Posterior cingulate gyrus (tissue), 11 donors: ENCODE data around the gene SLC35A3.
"Not testable (repeated sequence)": the region's sequence is repeated elsewhere in the genome, so short reads cannot be mapped to it uniquely, and the experiment has no call there.

Experiments
- DNase-seq, 10 donors: peaks; one replicate each; pipeline versions ENCODE4 v3.0.0 to v3.0.0-alpha.2; 2020 to 2021; ENCODE audit warnings: mixed read lengths in 3 of 10
- intact Hi-C: fragments of 100-400 bp; cut with DNase I; formaldehyde crosslinking; loops from one replicate; pipeline ENCODE4 v1.15.1; 2023

SLC35A3 gene

DNA sequence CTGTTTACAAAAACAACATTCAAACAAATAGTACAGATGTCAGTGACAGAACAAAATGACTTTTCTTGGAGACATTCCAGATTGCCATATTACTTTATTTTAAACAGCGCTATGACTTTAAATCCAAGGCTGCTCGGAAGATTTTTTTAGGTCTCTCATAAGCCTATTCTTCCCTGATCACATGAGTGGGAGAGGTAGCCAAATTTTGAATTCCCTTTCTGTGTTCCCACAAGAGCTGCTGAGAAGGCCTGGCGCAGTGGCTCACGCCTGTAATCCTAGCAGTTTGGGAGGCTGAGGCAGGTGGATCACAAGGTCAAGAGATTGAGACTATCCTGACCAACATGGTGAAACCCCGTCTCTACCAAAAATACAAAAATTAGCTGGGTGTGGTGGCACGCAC lies 53.7 kb downstream of the SLC35A3 start:
- intact Hi-C loops = no loop called here
- DNase-seq = no peak

DNA sequence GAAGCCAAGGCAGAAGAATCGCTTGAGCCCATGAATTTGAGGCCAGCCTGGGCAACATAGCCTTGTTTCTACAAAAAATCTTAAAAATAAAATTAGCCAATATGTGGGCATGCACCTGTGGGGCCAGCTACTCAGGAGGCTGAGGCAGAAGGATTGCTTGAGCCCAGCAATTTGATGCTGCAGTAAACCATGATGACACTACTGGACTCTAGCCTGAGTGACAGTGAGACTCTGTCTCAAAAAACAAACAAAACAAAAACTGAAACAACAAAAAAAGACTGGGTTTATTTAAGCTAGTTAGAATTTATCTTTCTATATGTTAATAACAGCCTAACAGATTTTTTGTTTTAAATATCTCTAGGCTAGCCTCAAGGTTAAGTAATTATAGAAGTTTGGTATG lies 57.4 kb downstream of the SLC35A3 start:
- intact Hi-C loops = no loop called here
- DNase-seq = no peak

DNA sequence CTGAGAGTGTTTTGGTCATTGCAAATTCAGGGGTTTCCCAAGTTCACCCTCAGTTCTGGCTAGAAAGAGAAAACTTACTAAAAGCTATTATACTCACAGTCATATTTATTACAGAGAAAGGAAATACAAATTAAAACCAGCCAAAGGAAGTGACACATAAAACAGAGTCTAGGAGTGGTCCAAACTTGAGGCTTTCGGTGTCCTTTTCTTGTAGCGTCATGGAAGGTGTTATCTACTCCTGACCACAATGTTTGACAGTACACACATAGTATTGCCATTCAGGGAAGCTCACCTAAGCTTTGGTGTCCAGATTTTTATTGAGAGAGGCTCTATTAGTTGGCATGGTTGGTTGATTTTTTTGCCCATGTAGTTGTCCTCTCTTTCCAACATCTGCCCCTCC lies 59.0 kb downstream of the SLC35A3 start:
- no peak for DNase-seq

DNA sequence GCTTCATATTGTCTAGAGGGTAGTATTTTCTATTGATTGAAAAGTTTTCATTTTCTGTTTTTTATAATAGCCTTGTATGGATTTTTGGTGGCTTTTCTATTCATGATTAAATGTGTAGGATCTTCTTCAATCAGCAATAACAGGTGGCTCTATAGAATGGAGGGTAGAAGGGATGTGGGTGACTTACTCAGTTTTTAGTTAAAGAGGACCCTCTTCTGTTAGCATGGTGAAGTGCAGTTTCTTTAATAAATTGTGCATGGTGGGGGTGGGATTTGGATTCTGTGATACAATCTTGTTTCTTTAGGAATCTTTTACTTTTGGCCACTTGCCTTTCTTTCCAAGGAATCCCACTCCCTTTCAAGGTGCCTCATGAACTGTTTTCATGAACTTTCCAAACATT lies 64.7 kb downstream of the SLC35A3 start:
- no peak for DNase-seq
- intact Hi-C loops = loop anchor here (10.0 kb wide), 2 partner anchors 60 to 230 kb away; partner anchors contain the start of gene RTCA

More for the DNA sequence above, 59.0 kb downstream of the SLC35A3 start:
- intact Hi-C loops = no loop called here

DNA sequence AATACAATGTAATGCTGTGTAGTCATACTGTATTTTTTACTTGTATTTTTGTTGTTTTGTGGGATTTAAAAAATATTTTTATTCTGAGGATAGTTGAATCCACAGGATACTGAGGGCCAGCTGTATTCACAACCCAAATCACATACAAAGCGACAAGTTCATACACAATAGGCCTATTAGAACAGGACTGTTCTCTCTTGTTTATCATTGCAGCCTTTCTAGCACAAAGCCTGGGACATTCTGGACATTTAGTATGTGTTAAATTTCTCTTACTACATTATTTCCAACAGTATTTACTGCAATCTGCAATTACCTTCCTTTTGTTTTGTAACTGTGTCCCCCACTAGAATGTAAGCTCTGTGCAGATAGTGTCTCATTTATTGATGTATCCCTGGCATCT lies 65.4 kb downstream of the SLC35A3 start:
- intact Hi-C loops = loop anchor here (5.0 to 10.0 kb wide), 3 partner anchors 60 to 230 kb away; partner anchors contain the start of gene RTCA
- no peak for DNase-seq

DNA sequence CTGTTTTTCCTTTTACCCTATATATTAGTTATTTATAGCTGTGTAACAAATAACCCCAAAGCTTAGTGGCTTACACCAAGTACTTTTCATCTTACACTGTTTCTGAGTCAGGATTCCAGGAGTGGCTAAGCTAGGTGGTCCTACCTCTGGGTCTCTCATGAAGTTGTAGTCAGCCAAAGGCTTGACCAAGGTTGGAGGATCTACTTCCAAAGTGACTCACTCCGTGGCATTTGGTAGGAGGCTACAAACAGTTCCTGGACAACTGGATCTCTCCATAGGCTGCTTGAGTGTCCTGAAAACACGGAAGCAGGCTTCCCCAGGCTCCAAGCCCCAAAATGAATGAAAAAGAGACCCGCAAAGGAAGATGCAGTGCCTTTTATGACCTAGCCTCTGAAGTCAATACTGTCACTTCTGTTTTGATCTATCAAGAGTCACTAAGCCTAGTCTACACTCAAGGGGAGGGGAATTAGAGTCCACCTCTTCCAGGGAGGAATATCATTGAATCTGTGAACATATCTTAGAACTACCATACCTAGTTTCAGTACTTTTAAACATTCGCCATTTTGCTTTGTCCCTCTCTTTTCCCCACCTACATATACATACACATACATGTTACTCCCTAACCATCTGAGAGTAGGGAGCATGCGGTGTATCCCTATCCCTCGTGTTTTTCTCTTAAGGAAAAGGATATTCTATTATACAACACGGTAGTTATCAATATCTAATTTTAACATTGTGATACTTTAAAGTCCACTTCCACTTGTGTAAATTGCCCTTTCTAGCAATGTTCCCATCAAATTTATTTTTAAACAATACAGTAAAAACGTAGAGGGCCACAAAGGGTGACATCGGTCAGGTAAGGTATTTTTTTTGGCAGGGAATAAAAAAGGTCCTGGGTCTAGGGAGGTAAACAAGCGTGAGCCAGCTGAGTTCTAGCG lies 67.2 kb downstream of the SLC35A3 start:
- intact Hi-C loops = loop anchor here (5.0 to 10.0 kb wide), 3 partner anchors 62 to 230 kb away; partner anchors contain the start of gene RTCA
- DNase-seq = no peak

DNA sequence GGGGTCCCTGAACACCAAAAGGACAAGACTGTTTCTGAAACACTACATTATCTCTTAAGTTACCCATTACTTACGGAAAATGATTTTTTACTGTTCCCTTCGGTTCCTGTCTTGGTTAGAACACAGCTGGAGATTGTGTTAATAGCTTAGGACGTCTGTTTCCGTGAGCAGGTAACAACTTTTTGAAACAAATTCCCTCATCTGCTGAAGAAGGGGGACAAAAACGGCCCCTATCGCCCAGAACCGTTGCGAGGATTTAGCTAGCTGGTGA lies 67.8 kb downstream of the SLC35A3 start:
- intact Hi-C loops = loop anchor here (5.0 to 10.0 kb wide), 3 partner anchors 63 to 230 kb away; partner anchors contain the start of gene RTCA
- no peak for DNase-seq

DNA sequence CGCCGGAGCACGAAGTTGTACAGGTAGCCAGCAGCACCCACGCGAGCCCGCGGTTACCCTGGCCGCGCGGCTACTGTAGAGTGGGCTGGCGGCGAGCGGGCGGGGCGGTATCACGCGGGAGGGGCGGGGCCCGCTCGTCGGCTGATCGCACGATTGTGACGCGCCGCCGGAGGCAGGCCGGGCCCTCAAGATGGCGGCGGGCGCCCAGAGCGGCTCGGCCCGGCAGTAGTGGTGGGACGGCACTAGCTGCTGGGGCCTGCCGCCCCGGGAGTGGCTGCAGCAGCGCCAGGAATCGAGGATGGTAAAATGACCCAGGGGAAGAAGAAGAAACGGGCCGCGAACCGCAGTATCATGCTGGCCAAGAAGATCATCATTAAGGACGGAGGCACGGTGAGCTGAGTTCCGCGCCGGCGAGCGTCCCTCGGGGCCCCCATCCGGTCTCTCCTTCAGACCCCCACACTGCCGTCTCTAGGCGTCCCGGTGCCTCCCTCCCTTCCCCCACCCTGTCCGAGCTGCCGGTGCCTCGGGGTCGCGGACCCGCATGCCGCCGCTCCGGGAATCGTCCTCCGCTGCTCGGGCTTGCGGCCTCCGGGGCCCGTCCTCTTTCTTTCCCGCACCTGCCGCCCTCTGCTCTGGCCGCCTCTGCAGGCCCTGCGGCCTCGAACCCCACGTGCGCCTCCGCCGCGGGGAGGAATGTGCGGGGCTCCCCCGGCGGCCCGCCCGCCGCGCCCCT lies 68.3 kb downstream of the SLC35A3 start:
- intact Hi-C loops = loop anchor here (2.0 to 10.0 kb wide), 4 partner anchors 63 to 231 kb away; partner anchors contain the start of genes RTCA, SASS6 and TRMT13
- DNase-seq = peak; percentile 80 to 99 (median 90)

DNA sequence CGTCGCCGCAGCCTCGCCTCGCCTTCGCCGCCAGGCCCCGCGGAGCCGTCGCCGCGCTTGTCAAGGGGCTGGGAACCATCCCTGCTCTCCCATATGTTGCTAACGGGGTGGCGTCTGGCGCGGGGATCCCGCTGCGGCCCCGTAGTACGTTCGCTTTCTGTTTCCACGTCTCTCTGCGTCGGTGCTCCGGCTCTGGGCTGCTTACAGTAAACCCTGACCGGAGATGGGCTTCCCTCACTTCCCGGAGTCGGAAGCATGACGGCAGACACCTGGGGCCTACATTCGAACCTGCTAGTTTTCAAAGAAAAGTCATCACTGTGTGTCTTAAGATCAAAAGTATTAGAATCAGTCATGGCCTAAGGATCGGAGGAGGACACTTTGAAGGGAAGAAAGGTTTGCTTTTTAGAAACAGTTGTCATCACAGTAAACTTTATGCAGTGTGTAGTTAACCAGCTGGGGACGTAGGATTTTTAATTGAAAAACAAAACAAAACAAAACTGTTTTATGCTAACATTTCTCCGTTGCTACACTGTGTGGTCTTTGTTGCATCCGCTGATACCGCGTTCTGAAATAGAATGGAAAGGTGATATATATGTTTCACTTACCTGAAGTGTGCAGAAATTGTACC lies 69.0 kb downstream of the SLC35A3 start:
- peak; percentile 32 to 92 (median 51) for DNase-seq
- intact Hi-C loops = loop anchor here (2.0 to 10.0 kb wide), 4 partner anchors 64 to 231 kb away; partner anchors contain the start of genes RTCA, SASS6 and TRMT13

DNA sequence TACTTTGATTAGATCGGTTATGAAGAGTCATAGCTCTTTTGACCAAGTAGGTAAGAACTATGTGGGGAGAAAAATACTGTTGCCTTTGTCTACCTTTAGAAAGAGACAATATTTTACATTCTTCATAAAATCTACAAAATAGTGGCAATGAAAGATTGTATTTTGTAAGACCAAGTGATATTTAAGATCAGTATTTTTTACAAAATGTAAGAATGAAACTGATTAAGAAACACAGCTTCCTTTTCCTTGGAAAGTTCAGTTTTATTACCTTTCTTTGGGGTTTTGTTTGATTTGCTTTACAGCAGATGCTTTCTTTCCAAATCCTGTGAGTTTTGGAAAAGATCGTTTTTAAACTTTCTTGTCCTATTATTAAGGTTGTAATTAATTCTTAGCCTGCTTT lies 69.8 kb downstream of the SLC35A3 start:
- intact Hi-C loops = loop anchor here (2.0 to 10.0 kb wide), 4 partner anchors 65 to 232 kb away; partner anchors contain the start of genes RTCA, SASS6 and TRMT13
- no peak for DNase-seq

DNA sequence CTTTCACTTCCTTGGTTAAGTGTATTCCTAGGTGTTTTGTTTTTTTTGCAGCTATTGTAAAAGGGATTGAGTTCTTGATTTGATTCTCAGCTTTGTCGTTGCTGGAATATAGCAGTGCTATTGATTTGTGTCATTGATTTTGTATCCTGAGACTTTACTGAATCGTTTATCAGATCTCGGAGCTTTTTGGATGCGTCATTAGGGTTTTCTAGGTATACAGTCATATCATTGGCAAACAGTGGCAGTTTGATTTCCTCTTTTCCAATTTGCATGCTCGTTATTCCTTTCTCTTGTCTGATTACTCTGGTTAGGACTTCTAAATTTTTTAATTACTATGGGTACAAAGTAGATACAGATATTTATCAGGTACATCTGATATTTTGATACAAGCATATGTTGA lies 75.4 kb downstream of the SLC35A3 start:
- DNase-seq = no peak
- intact Hi-C loops = no loop called here

DNA sequence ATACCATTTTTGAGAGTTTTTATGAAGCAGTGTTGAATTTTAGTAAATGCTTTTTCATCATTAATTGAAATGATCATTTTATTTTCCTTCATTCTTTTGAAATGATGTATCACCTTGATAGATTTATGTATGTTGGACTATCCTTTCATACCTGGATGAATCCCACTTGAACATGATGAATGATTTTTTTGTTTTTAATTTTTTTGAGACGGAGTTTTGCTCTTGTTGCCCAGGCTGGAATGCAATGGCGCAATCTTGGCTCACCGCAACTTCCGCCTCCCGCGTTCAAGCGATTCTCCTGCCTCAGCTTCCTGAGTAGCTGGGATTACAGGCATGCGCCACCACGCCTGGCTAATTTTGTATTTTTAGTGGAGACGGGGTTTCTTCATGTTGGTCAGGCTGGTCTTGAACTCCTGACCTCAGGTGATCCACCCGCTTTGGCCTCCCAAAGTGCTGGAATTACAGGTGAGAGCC lies 77.5 kb downstream of the SLC35A3 start:
- intact Hi-C loops, DNase-seq: not testable (repeated sequence)

DNA sequence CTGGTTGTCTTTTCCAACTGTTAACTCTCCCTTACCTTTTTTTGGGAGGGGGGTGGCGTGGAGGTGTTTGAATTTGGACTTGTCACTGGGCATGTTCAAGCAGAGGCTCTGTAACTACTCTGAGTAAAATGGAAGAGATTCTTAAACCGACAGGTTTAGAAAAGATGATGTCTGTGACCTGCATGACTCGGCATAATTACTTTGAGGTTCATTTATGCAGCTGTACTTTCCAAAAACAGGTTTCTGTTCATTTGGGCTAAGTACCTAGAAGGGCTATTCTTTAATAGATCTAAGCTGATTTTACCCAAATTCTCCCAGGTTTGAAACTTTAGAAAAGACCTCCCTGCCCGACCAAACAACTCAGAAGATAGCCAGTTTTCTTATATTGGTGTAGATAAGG lies 80.3 kb downstream of the SLC35A3 start:
- intact Hi-C loops = no loop called here
- no peak for DNase-seq

DNA sequence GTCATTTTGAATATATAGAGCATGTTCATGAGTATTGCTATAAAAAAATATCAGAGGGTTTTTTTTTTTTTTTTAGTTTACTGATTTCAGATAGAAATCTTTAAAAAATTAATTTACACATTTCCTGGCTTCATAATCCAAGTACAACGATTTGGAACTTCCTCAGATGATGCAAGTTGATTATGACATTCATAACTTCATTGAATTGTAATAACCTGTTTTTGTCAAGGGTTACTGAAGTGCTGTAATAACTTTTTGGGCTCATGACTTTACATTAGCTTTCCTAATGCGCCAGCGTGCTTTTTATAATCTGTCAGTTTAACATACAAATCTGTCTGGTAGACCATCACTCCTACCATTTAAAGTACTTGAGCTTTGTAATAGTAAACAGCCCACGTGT lies 81.6 kb downstream of the SLC35A3 start:
- intact Hi-C loops = no loop called here
- DNase-seq = no peak

DNA sequence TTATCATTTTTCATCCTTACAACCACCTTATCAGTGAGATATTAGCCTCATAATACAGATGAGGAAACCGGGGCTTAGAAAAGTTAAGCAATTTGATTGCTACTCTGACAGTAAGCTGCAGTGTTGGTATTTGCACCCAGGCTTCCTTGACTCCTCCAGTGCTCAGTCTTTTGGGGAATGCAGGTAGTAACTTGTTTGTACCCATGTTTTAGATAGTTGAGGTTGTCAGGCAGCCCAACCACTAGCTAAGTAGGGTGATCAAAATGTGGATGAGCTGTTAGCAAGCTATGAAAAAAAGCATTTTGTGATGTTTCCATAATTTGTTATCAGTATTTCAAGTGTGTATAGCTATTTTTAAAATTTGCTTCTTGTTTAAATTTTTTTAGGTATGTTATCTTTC lies 82.1 kb downstream of the SLC35A3 start:
- intact Hi-C loops = no loop called here
- DNase-seq = no peak

DNA sequence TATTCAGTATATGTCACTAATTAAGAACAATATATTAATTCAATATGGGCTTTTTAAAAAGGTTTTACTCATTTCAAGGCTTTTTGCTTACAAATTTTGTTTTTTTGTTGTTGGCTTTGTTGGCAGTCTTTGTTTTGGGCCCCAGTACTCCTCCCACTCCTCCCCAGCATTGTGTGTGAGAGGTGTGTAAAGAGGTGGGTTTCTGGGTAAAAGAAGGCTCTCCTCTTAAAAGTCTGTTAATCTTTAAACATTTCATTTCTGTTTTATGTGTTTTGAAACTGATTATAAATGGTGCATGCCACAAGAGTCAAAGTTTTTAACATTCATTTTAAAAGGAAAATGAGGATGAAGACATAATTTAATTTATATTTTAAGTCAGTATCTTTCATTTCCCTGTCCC lies 83.3 kb downstream of the SLC35A3 start:
- no peak for DNase-seq
- intact Hi-C loops = no loop called here

DNA sequence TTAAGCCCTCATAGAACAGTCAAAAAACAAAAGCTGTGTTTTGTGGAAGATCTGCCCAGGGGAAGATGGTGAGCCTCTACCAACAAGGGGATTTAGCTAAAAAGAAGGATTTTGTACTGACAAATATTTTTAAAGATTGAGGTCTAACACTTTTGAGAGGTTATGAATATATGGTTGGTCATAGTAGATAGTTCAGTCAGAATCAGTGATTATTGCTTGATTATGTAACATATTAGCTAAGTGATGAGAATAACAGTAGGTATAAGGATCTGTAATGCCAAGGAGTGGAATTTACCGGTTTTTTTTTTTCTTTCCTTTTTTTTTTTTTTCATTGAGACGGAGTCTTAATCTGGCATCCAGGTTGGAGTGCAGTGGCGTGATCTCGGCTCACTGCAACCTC lies 83.9 kb downstream of the SLC35A3 start:
- intact Hi-C loops = no loop called here
- DNase-seq = no peak

DNA sequence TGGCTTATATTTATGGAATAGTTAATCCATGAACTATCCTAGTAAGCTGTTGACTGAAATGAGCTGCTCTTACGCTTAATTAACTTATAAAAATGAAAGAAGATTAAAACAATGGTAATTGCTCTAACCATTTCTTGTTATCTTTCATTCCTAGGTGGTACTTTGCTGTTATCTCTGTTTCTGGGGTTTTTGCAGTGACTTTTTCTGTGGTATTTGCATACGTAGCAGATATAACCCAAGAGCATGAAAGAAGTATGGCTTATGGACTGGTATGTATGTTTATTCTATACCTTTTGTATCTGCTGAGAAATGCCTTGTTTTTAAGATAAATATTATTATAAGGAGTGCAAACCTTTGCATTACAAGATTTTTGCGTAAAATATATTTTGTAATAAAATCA lies 91.9 kb downstream of the SLC35A3 start:
- intact Hi-C loops = no loop called here
- DNase-seq = no peak

DNA sequence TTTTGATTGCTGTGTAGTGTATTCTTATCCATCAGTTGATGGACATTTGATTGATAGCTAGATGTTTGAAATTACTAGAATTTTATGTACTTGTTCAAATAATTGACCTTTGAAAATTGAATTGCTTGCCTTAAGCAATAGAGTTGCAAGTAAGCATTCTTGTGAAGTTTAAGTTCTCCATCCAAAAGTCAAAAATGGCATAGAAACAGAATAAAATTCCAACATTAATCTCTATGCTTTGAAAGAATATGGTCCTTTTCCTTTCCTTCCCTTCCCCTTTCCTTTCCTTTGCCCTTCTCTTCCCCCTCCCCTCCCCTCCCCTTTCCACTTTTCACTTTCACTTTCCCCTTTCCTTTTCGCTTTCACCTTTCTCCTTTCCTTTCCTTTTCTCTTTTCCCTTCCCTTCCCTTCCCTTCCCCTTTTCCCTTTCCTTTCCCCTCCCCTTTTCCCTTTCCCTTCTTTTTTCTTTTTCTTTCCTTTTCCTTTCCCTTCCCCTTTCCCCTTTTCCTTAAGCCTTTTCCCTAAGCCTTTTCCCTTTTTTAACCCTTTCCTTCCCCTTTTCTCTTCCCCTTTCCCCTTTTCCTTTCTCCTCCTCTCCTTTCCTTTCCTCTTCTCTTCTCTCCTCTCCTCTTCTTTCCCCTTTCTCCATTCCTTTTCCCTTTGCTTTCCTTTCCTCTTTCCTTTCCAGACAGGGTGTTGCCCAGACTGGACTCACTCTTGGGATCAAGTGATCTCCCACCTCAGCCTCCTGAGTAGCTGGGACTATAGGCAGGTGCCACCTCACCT lies 95.6 kb downstream of the SLC35A3 start:
- no peak for DNase-seq

DNA sequence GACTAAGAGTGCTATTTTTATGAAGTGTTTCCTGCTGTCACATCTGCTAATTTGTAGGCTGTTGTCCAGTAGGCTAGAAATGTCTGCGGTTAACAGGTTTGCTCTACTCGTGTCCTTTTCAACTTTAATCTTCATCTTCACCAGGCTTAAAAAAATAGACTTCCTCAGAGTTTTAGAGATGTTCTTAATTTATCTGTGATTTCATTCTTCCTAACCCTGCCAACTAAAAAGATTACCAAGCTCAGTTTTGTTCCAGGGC lies 96.1 kb downstream of the SLC35A3 start:
- no peak for DNase-seq
- intact Hi-C loops = no loop called here

More for the DNA sequence above, 95.6 kb downstream of the SLC35A3 start:
- intact Hi-C loops = no loop called here
